Liver (tissue), 9 donors: ENCODE data around the gene C2CD2. TPM values are rescaled to one million over a fixed set of nuclear protein-coding genes. Genes with fewer than 3 reads are reported as not detected.

ENCODE experiments used
- DNase-seq: peaks from one replicate; pipeline ENCODE4 v3.0.0-alpha.2; 2017; ENCODE audit warnings: low spot score
- H3K27ac ChIP-seq, 2 donors: one replicate each; pipeline ENCODE4 v1.7.0; 2013; ENCODE audit warnings: inconsistent platforms in 2 of 2, low read length in 2 of 2, control low read depth in 1 of 2, low read depth in 1 of 2, mild to moderate bottlenecking in 1 of 2
- H3K27me3 ChIP-seq, 4 donors: one replicate each; pipeline versions ENCODE4 v1.6.1 to v1.7.0; 2013; ENCODE audit warnings: low read length in 3 of 4, inconsistent platforms in 1 of 4, mild to moderate bottlenecking in 1 of 4, moderate library complexity in 1 of 4; ENCODE audit not compliant: control insufficient read depth in 4 of 4, insufficient read depth in 4 of 4
- H3K36me3 ChIP-seq, 4 donors: one replicate each; pipeline versions ENCODE4 v1.6.1 to v1.7.0; 2013; ENCODE audit warnings: low read length in 3 of 4, mild to moderate bottlenecking in 3 of 4, low read depth in 1 of 4, moderate library complexity in 1 of 4; ENCODE audit not compliant: control insufficient read depth in 4 of 4, insufficient read depth in 3 of 4
- H3K4me1 ChIP-seq, 4 donors: one replicate each; pipeline versions ENCODE4 v1.6.1 to v1.7.0; 2013; ENCODE audit warnings: low read length in 3 of 4, mild to moderate bottlenecking in 3 of 4, moderate library complexity in 1 of 4; ENCODE audit not compliant: control insufficient read depth in 4 of 4, insufficient read depth in 4 of 4
- H3K4me3 ChIP-seq, 3 donors: one replicate each; pipeline versions ENCODE4 v1.6.1 to v1.7.0; 2013; ENCODE audit warnings: low read length in 3 of 3, control low read depth in 1 of 3, low read depth in 1 of 3, mild to moderate bottlenecking in 1 of 3
- H3K9ac ChIP-seq, 2 donors: one replicate each; pipeline ENCODE4 v1.7.0; 2013; ENCODE audit warnings: low read length in 2 of 2, mild to moderate bottlenecking in 2 of 2, moderate library complexity in 2 of 2, control low read depth in 1 of 2, low read depth in 1 of 2
- H3K9me3 ChIP-seq, 4 donors: one replicate each; pipeline versions ENCODE4 v1.6.1 to v1.7.0; 2013; ENCODE audit warnings: low read length in 3 of 4; ENCODE audit not compliant: control insufficient read depth in 4 of 4
- CTCF ChIP-seq: fragments of 150-350 bp; IDR thresholded peaks from 2 replicates; pipeline ENCODE4 v1.5.1; 2017; ENCODE audit warnings: improper control_type of control experiment, low read depth, low read length; ENCODE audit not compliant: missing input control
- FOXA1 ChIP-seq: IDR thresholded peaks from 2 replicates; pipeline ENCODE4 v1.6.1; 2016; ENCODE audit warnings: antibody characterized with exemption
- FOXA2 ChIP-seq: IDR thresholded peaks from 2 replicates; pipeline ENCODE4 v1.6.1; 2016; ENCODE audit warnings: antibody characterized with exemption
- HNF4A ChIP-seq, 2 donors: conservative IDR thresholded peaks; 2 replicates each; pipeline ENCODE4 v1.6.1; 2016; ENCODE audit warnings: antibody characterized with exemption in 2 of 2, mild to moderate bottlenecking in 2 of 2
- HNF4G ChIP-seq: IDR thresholded peaks from 2 replicates; pipeline ENCODE4 v1.6.1; 2016; ENCODE audit warnings: antibody characterized with exemption
- JUND ChIP-seq, 2 donors: IDR thresholded peaks; 2 replicates each; pipeline ENCODE4 v1.6.1; 2016; ENCODE audit warnings: antibody characterized with exemption in 2 of 2
- MAX ChIP-seq: IDR thresholded peaks from 2 replicates; pipeline ENCODE4 v1.6.1; 2016; ENCODE audit warnings: antibody characterized with exemption
- NR2F2 ChIP-seq: IDR thresholded peaks from 2 replicates; pipeline ENCODE4 v1.6.1; 2016; ENCODE audit warnings: antibody characterized with exemption
- RAD21 ChIP-seq, 2 donors: IDR thresholded peaks; 2 replicates each; pipeline ENCODE4 v1.6.1; 2016; ENCODE audit warnings: antibody characterized with exemption in 2 of 2, mild to moderate bottlenecking in 2 of 2
- RXRA ChIP-seq, 2 donors: IDR thresholded peaks; 2 replicates each; pipeline ENCODE4 v1.6.1; 2017 to 2018; ENCODE audit warnings: antibody characterized with exemption in 2 of 2, mild to moderate bottlenecking in 1 of 2
- SP1 ChIP-seq: IDR thresholded peaks from 2 replicates; pipeline ENCODE4 v1.6.1; 2018; ENCODE audit warnings: antibody characterized with exemption, mild to moderate bottlenecking
- YY1 ChIP-seq: IDR thresholded peaks from 2 replicates; pipeline ENCODE4 v1.6.1; 2016; ENCODE audit warnings: antibody characterized with exemption, mild to moderate bottlenecking
- WGBS: extraction: QIAGEN DNeasy Blood & Tissue Kit; methylation state at CpG from one replicate; pipeline ENCODE4 v1.1.7; 2013; 5-methylcytosine and 5-hydroxymethylcytosine counted together
- polyA plus RNA-seq, 2 donors: library from polyadenylated mRNA; stranded (reverse) in 1 of 2; unstranded in 1 of 2; fragments of 200-250 nt in 1 of 2; fragments of >200 nt in 1 of 2; fragmentation: Nextera tagmentation in 1 of 2; extraction: Ambion mirVana in 1 of 2; gene quantifications; one replicate each; pipeline versions ENCODE4 v1.2.1 to v1.2.3, GENCODE V29; 2013 to 2015
- total RNA-seq, 2 donors: library from RNA; depleted of rRNA; stranded (reverse); fragments of >200 nt; gene quantifications; one replicate each; pipeline ENCODE4 v1.2.3, GENCODE V29; 2014
- TF ChIP-seq, protein P1 (sequence below): IDR thresholded peaks from 2 replicates; pipeline ENCODE4 v1.6.1; 2016; ENCODE audit warnings: antibody characterized with exemption
- TF ChIP-seq, protein P2 (sequence below): IDR thresholded peaks from 2 replicates; pipeline ENCODE4 v1.6.1; 2016; ENCODE audit warnings: antibody characterized with exemption
- donor health status: healthy.
- donor health status: healthy.
- donor health status: healthy.
- donor health status: healthy.
- donor health status: healthy.

The C2CD2 gene
- total and polyA plus RNA-seq, 4 donors = 2.9 to 17.9 (median 6.0) TPM

DNA sequence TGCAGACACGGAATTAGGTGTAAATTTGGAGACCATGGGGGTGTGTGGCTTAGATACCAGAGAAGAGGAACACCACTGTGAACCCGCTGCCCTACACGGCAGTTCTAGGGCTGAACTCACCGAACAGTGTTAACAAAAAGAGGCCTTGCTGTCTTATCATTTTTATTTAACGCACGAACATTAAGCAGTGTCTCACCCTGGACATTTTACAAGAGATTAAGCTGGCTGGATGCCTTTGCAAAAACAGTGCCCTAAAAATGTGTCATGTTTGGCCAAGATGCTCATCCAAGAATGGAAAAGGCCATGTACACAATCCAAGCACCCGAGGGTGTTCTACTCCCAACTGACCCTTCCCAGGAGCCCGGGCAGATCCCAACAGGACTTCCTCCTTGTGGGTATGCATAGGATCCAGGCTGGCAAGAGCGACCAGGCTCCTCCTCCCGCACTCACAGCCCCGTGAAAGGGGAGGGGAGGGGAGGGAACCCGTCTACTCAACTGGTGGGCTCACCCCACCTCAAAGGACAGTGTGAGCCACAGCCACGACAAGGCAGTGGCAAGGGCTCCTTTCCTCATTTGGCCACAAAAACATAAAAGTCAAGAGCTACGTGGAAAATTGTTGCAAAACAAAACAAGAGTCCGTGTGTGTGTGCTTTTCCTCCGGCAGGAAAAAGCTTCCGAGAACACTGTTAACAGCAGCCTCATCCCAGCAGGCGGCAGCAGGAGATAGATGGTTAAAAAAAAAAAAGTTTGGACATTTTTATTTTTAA, 20.3 kb downstream of the C2CD2 start:
- no peak overlapping the region for H3K4me3 ChIP-seq
- no peaks in the 10 kb centered on the region for H3K9me3 ChIP-seq
- no peak overlapping the region for H3K9ac ChIP-seq
- peak in 1 of 2 donors; percentile 27 for TF ChIP-seq RAD21 (IDR thresholded peaks at IDR 0.05)
- TF ChIP-seq CTCF = peak; percentile 9
- TF ChIP-seq FOXA1 = no peak
- H3K27me3 ChIP-seq = no peaks in the 10 kb centered on the region
- H3K4me1 ChIP-seq = peaks cover 5 to 15% (median 9%) of the 10 kb centered on the region in 4 donors
- H3K36me3 ChIP-seq = peaks cover 0 to 2% (median 0%) of the 10 kb centered on the region in 4 donors
- peak overlapping the region; percentile 35 for H3K27ac ChIP-seq
- no peak for DNase-seq
- 72% methylated on average over 18 of the region's 18 CpGs for WGBS

DNA sequence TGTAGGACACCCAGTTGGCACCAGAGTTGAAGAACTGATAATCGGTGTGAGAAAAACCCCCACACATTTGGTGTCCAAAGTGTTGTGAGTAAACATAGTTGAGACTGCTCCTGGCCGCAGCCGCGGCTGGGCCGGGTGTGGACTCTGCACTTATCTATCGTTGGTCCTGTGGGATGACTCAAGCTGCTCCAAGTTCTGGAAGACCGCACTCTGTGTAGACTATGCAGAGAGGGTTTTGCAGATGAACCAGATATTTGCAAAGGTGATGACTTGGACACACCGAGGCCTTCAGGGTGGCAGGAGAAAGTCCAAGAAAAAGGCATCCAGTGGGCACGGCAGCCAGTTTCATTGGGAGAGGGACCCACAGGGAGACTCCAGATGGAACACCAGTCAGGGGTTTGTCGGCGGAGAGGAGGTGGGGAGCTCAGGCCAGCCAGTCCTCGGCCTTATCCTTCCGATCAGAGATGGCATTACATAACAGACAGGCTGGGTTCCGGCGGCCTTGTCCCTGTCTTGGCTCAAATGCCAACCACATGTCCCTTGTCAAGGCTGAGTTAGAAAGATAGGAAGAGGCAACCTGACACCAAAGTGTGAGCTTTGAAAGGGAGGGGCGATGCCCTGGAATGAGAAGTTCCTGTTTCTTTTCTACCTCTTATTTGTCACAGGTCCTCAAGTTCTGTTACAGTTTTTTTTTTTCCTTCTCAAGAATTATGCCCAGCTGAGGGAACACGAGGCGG, 21.1 kb downstream of the C2CD2 start:
- no peak for DNase-seq
- H3K9ac ChIP-seq = no peak overlapping the region
- peak; percentile 26 to 38 for TF ChIP-seq HNF4A (conservative IDR thresholded peaks at IDR 0.05)
- TF ChIP-seq NR2F2 = no peak
- TF ChIP-seq MAX = no peak
- H3K27me3 ChIP-seq = no peaks in the 10 kb centered on the region
- peak overlapping the region in 1 of 2 donors; percentile 35 for H3K27ac ChIP-seq
- H3K36me3 ChIP-seq = peaks cover 0 to 2% (median 0%) of the 10 kb centered on the region in 4 donors
- WGBS = 39% methylated on average over 18 of the region's 18 CpGs
- H3K4me3 ChIP-seq = no peak overlapping the region
- peaks cover 5 to 15% (median 11%) of the 10 kb centered on the region in 4 donors for H3K4me1 ChIP-seq
- H3K9me3 ChIP-seq = no peaks in the 10 kb centered on the region

DNA sequence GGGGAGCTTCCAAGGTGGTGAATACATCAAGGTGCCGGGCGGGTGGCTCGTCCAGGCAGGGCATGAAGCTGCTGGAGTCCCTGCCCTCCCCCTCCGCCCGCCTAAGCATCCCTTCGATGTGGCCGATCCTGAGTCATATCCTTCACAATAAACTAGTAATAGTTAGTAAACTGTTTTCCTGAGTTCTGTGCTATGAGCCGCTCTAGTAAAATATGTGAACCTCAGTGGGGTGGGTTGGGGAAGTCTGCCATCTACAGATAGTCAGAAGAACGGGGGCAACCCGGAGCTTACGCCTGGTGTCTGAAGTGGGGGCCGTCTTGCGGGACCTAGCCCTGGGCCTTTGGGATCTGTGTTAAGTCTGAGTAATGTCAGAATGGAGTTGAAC, 21.6 kb downstream of the C2CD2 start:
- H3K4me3 ChIP-seq = no peak overlapping the region

More for the DNA sequence above, 21.6 kb downstream of the C2CD2 start:
- Histone ChIP-seq H3K27me3 (no peaks in the 10 kb centered on the region), H3K4me1 (peaks cover 5 to 15% (median 11%) of the 10 kb centered on the region in 4 donors), H3K9me3 (no peaks in the 10 kb centered on the region), H3K36me3 (peaks cover 0 to 2% (median 0%) of the 10 kb centered on the region in 4 donors), H3K27ac (peak overlapping the region in 1 of 2 donors; percentile 1), H3K9ac (no peak overlapping the region)
- DNase-seq = no peak
- WGBS = 81% methylated on average over 13 of the region's 13 CpGs
- TF ChIP-seq HNF4G = no peak
- no peak for TF ChIP-seq HNF4A (conservative IDR thresholded peaks at IDR 0.05)
- TF ChIP-seq SP1 = no peak
- TF ChIP-seq, protein P1, sequence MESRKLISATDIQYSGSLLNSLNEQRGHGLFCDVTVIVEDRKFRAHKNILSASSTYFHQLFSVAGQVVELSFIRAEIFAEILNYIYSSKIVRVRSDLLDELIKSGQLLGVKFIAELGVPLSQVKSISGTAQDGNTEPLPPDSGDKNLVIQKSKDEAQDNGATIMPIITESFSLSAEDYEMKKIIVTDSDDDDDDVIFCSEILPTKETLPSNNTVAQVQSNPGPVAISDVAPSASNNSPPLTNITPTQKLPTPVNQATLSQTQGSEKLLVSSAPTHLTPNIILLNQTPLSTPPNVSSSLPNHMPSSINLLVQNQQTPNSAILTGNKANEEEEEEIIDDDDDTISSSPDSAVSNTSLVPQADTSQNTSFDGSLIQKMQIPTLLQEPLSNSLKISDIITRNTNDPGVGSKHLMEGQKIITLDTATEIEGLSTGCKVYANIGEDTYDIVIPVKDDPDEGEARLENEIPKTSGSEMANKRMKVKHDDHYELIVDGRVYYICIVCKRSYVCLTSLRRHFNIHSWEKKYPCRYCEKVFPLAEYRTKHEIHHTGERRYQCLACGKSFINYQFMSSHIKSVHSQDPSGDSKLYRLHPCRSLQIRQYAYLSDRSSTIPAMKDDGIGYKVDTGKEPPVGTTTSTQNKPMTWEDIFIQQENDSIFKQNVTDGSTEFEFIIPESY = no peak
- TF ChIP-seq FOXA2 = no peak
- TF ChIP-seq, protein P2, sequence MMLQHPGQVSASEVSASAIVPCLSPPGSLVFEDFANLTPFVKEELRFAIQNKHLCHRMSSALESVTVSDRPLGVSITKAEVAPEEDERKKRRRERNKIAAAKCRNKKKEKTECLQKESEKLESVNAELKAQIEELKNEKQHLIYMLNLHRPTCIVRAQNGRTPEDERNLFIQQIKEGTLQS = no peak
- TF ChIP-seq YY1 = no peak
- TF ChIP-seq RXRA (IDR thresholded peaks at IDR 0.05) = no peak
- no peak for TF ChIP-seq JUND (IDR thresholded peaks at IDR 0.05)
